Germinal center (tissue), 1 donor: Measurements from ENCODE around the gene HSDL1.

ENCODE experiments used
- DNase-seq: peaks from one replicate; pipeline ENCODE4 v3.0.0; 2012; ENCODE audit warnings: mixed read lengths, low spot score

HSDL1 gene

DNA sequence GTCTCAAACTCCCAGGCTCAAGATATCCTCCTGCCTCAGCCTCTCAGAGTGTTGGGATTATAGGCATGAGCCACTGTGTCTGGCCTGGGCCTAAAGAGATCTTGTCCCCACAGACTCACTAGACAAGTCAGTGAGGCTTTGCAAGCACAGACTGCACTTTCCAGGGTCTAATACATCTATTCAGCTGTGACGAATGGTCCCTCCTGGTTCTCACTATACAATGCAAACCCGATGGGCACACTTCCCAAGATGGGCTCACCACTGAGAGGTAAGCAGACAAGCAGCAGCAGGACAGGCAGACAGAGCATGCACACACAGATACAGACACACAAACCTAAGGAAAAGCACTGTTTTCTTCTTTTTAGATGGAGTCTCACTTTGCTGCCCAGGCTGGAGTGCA is 37.1 kb downstream of the HSDL1 start:
- DNase-seq: no peak

DNA sequence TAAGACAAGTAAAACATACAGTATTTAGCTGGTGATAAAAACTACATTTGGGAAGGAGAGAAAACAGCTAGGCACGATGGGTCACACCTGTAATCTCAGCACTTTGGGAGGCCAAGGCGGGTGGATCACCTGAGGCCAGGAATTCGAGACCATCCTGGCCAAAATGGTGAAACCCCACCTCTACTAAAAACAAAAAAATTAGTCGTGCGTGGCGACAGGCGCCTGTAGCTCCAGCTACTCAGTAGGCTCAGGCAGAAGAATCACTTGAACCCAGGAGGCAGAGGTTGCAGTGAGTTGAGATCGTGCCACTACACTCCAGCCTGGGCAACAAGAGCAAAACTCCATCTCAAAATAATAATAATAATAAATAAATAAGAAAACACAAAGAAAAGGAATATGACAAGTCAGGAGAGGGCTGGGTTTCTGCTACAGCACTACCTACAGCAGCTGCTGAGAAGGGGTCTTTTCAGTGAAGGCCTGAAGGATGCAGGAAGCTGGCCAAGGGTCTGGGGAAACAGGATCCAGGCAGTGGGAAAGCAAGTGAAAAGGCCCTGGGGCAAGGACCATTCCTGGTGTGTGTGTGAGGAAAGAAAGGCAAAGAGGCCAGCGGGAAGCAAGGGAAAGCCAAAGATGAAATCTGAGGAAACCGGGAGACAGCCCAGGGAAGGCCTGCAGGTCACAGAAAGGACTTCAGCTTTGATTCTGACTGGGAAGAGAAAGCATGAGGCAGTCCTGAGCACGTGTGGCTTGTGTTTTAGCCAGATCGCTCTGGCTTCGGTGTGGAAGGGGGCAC is 38.8 kb downstream of the HSDL1 start:
- no peak for DNase-seq

DNA sequence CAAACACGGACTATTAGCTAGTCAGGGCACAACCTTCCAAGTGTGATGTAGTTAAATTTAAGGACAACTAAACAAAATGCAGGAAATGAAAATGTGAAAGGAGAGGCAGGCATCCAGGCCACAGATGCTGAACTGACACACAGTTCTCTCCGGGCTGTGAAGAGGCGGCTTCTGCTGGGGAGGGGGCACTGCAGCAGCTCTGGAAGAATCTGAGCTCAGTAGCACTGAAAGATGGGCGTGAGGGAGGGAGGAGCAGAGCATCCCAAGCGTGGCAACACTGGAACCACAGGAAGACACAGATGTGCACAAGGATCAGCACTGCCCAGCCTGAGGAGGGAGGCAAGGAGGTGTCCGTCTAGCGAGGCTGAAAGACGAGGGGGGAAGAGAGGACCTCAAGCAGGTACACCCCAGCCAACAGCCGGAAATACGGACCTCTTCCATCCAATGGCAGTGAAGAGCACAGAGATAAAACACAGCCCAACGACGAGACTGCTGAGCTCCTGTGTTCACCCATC is 39.6 kb downstream of the HSDL1 start:
- no peak for DNase-seq

DNA sequence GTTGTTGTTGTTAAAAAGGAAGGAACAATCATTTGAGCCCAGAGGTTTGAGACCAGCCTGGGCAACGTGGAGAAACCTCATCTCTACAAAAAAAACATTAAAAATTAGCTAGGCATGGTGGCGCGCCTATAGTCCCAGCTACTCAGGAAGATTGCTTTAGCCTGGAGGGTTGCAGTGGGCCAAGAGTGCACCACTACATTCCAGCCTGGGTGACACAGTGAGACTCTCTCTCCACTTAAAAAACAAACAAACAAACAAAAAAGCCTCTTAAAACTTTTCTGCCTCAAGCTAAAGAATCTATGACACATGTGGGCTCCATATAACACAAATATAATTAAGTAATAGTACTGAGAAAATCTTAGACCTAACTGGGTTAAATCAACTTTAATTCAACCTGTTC is 40.7 kb downstream of the HSDL1 start:
- no peak for DNase-seq

DNA sequence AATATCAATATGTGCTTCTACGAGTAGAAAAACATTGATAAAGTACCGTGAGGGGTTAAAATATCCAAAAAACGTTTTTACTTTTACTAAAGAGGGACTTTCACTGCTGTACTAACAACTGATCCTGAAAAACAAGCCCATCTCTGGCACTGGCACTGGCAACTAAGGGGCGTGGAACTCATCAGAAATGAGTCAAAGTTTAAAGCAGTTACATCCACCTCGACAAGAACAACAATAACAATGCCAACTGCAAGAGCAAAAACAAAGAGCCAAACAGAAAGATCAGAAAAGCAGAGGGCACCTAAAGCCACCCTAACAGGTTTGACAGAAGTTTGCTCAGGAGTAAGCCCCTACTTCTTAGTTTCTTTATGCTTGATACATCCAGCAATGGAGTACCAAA is 41.3 kb downstream of the HSDL1 start:
- no peak for DNase-seq

DNA sequence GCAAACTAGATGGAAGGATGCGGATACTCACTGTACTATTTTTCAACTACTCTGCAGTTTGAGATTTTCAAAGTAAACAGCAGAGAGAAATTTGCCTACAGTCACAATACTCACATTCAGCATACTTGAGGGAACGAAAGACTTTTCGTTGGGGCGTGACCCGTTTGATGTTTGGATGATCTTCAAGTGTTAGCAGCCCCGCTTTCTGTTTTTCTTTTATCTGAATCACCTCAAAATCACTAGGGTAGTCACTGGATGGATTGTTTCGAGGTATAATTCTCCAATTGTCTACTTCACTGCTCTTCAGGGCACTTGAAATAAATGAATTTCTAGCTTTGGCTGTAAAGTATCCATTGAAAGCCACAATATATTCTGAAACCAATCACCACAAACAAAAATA is 46.0 kb downstream of the HSDL1 start:
- DNase-seq: no peak

DNA sequence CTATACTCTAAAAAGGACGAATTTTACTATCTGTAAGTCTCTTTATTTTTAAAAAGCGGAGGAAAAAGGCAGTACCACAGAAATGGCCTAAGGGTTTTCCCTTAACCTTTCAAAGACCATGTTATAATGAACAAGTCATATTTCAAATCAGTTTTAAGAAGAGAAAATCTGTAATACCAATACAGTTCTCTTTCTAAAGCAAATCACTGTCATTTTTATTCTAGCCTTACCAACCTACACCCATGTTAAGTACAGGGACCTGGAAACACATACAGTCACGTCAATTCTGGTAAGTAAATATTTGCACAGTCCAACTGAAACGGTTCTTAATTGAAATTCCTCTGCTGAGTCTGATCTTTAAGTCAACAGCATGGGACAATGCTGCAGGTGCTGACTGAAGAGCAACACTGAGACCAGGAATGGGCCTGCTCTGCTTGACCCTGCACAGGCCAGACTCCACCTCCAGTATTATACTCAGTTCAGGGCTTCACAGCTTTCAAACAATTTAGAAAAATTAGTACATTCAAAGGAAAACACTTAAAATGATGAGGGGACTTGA is 48.5 kb downstream of the HSDL1 start:
- no peak for DNase-seq

DNA sequence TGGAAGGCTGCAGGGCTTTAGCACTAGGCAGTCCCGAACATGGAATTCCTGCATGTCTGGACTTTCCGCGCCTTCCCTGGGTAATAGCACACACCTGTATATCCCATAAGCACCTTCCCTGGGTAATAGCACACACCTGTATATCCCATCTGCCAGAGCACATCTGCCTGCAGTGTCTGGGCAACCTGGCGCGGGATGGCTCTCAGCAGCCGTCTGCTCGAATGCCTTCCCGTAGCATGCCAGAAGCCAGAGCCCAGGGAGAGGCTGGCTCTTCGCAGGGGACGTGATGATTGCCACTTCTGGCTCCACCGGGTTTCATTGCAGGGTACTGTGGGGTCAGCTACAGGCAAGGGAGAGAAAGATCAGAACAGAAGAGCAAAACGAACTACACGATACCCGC is 49.5 kb downstream of the HSDL1 start:
- no peak for DNase-seq

DNA sequence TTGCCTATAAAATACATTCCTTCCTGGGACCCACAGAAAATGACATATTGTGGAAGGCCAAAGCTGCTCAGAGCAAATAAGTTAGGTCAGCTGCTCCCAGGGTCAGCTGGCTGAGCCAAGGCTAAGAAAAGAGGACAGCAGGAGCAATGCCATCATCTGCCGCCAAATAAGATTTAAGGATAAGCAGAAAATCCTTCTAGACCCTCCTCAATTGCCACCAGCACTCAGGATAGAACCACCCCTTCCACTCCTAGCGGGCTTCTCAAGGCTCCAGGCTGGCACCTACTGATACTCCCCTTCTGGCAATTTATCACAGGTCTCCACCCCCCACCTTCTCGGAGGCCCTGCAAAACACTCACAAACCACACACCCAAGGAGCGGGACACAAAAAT is 51.1 kb downstream of the HSDL1 start:
- no peak for DNase-seq

DNA sequence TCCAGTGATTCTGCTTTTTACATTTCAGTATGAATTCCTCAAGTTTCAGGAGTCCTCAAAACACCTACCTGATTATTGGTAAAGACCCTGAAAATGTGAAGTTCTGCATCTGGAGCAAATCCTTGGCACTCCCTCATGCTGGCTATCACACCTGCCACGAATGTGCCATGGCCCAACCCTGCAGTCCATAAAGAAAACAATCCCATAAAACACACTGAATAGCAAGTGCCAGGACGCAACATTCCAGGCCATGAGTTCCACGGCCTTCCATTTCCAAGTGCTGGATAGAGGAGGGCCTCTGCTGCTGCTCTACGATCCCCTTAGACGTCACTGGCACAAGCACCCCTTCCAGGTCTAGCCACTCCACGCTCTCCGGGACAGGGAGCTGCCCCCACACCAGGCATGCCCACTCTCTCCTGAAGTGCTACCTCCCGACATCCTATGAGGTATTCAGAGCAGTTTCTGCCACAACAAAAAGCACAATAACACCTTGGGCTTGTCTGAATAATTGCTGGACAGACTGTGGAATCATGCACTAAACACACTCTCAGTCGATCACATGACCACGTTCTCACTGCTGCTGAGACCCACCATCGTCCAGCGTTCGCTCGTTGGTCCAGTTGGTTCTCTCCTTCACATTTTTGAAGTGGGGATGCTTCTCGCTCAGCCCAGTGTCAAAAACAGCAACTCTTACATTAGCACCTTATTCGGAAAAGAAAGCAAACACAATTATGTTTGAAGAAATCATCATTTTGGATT is 51.7 kb downstream of the HSDL1 start:
- DNase-seq: no peak

DNA sequence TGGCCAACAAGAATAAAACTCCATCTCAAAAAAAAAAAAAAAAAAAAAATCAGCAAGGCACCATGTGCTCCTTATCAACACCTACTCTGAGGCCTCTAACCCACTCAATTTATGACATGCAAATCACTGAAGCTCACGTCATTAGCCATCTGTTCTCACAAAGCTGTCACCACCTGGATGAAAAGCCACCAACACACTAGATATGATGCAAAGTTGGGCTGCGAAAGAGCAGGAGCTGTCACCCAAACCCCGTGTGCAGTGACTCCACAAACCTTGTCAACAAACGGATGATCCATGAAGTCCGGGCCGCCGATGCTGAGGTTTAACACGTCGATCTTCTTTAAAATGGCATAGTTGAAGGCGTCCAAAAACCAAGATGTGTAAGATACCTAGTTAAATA is 53.5 kb downstream of the HSDL1 start:
- no peak for DNase-seq

DNA sequence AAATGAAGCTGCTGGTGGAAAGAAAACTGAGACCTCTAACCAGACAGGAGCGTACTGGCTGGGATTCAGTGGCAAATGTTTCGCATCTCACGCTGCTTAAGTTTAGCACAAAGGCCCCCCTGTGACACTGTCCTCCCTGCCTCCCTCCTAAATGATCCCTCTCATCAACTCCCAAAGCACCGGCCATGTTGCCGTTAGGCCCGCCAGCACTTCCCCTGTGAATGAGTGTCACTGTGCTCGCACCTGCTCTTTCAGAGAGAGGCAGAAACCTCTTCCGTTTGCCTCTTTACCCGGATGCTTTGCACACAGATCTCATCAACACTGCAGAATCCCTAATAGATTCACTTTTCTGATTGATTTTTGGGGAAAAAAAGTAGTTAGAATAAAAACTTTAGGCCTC is 54.8 kb downstream of the HSDL1 start:
- no peak for DNase-seq

DNA sequence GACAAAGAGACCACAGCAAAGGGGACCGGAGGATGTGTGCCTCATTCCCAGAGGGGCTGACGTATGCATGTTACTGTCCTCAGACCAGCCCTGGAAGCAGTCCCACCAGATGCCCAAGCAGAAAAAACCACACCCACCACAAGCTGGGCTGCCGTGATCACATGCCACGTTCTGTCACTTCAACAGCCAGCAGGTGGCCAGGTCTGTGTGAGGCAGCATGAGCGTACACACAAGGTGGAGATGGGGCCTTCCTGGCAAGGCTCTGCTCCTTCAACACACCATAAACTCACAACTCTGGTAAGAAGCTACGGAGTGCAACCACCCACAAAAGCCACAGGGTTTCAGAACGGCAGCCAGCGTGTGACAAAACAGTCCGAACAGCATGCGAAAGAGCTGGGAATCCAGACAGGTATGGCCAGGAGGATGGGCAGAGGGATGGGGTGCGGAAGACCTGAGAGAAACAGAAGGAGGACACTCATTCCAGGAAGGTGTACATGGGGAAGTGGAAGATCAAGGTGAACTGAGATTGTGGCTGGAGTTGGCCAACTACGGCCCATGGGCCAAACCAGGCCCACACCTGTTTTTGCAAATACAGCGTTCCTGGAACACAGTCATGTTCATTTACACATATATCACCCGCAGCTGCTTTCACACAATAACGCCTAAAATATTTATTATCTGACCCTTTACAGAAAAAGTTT is 56.1 kb downstream of the HSDL1 start:
- DNase-seq: peak; percentile 67

DNA sequence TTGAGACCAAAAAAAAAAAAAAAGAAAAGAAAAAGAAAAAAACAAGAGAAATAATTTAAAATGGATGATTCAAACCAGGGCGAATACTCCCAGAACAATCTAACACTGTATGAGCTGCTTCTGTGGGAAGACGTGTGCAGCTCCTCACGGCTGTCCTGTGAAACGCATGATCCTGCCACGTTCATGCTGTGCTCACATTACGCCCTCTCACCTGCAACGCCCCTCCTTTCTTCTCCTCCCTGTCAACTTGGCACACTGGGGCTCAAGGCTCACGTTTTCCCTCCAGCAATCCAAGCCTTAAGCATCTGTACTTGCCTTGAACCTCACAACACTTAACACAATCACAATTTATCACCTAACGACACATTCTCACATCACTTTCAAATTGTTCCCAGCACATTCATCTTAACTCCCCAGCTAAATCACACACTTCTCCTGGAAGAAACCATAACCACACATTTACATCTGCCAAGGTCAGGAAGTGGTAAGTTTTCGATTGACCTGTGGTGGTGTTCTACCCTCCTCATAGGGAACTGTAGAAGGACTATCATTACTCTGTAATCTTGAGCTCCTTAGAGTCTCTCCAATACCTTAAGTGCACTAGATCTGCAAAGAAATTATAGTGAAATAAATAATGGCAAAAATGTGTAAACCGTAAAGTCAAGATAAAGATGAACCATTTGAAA is 57.4 kb downstream of the HSDL1 start:
- DNase-seq: no peak

DNA sequence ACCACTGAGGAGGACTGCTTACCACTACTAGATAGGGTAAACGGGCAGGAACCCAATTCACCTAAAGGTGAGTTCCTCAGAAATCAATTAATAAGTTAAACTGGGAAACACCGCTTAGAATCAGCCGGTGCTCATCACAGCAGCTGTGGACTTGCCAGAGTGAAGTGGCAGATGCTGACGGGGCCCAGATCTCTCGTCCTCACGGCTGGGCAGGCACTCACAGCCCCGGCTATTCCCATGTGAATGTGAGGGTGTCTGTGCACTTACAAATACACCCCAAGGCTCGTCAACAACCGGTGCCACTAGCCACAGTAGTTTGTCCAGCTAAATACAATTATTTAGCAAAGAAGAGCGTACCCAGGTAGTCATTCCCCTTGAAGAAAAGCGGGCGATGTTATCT is 58.0 kb downstream of the HSDL1 start:
- no peak for DNase-seq

DNA sequence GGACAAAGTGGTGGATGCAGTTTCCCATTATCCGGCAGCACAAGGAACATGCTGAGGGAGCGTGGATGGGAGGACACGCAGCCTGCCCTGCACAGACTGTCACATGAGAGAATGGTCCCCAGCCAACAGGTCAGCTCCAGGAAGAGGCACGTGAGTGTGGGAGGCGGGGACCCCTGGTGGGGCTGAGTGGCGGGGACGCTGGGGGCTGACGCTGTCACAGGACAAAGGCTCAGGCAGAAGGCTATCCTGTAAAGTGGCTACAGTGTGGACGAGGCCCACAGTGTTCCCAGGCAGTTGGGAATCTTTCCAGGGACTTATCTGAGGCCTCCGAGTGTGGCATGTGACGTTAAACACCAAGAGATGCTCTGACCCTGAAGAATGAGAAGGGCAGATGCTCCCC is 58.6 kb downstream of the HSDL1 start:
- no peak for DNase-seq

DNA sequence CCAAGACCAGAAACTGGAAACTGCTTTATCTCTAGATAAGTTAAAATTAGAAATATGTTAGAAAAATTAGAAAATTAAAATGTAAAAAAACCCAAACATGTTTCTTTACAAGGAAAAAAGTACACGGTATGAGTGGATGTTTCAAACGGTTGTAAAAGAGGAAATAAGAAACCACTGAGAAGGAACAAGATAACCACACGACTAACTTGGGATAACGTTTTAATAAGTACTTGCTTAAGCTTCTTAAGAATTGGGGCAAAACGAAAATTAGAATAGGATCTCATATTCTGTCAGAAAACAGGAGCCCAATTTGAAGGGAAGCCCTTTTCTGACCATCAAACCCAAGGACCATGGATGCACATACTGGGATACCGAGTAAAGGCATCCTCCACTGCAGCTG is 59.2 kb downstream of the HSDL1 start:
- peak; percentile 57 for DNase-seq

DNA sequence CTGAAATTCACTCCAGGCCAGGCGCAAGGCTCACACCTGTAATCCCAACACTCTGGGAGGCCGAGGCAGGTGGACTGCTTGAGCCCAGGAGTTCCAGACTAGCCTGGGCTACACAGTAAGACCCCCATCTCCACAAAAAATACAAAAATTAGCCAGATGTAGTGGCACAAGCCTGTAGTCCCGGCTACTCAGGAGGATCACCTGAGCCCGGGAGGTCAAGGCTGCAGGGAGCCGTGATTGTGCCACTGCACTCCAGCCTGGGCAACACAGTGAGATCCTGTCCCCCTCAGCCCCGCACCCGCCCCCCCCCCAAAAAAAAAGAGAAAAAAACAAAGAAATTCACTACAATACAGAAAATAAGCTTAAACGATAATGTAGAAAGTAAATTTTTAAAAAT is 59.7 kb downstream of the HSDL1 start:
- DNase-seq: no peak

DNA sequence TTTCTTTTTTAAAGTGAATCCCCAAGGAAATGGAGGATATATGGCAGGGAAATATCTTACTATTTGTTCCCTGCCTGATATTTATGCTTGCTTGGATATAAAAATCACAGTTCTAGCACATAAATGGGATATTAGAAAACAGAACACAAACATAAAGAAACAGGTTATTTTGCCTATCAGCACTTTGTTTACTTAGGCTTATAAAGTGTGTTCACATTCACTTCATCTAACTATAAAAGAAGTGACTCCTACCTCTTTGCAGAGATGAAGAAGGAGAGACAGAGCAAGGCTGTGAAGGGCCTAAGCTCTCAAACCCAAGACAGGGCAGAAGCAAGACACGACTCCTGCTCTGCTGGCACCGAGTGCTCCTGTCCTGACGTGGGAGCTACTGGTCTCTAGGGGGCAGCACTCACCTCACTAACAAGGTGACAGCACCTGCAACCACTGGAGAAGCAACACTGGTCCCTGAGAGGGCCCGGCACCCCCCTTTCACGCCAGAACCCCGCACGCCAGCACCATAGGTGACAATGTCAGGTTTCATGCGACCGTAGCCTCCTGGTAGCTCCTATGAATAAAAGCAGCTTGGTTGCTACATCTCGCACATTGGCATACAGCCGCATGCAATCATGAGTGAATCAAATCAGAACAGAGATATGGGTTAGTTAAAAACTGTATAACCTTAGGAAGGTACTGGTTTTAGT is 60.3 kb downstream of the HSDL1 start:
- DNase-seq: peak; percentile 84

DNA sequence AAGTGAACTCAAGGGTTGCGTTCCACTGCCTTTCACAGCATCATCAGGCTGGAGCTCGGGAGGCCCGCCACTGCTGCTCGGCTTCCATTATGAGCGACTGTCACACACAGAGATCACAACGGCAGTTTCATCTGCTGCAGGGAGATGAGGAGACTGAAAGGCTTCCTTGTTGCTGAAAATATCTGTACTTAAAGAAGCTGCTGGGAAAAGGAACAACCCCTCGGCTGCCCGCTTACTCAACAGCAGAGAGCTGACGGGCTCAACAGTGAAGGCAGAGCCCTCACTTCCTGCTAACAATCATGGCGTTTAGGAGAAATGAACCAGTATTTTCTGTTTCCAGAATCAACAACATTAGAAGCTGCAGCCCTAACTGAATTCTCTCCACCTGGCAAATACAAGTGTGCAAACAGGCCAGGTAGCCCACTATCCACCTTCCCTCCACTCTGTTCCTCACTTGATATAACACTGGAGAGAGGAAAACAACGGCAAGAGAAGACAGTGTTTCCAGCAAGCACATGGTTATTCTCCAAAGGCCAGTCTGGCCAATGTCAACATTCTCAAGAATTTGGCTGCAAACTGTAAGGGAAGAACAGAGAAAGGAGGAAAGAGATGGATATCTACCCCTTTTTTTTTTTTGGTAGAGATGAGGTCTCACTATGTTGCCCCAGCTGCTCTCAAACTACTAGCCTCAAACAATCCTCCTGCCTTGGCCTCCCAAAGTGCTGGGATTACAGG is 62.0 kb downstream of the HSDL1 start:
- DNase-seq: no peak

DNA sequence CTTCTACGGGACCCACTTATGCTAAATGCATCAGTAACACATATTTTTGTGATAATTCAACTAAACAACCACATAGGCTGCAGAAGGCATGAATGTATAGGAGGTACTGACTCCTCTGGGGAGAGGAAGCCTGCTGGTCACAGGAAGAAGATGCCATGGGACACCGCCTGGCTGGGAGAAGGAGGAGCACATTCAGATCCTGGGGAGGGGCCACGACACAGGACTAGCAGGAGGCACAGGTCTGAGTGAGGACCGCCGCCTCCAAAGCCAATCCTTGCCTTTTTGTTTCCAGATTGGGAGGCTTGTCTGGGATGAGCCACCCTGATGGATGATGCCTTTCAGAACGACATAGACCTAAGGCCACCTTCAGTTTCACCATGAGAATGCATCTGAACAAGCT is 62.9 kb downstream of the HSDL1 start:
- DNase-seq: no peak
